Iris pigment epithelial cell (primary cell): Measurements from ENCODE around the gene BEAN1.

Experiments used
- DNase-seq: peaks from one replicate; pipeline ENCODE4 v3.0.0-alpha.2; 2011; ENCODE audit warnings: low read depth

The BEAN1 gene

GRCh38 chr16:66521951-66522771 is 95.1 kb downstream of the BEAN1 start:
- DNase-seq, result peak; percentile 93

- no peak for DNase-seq
Measured at GRCh38 chr16:66522816-66523590, 95.9 kb downstream of the BEAN1 start.

DNA sequence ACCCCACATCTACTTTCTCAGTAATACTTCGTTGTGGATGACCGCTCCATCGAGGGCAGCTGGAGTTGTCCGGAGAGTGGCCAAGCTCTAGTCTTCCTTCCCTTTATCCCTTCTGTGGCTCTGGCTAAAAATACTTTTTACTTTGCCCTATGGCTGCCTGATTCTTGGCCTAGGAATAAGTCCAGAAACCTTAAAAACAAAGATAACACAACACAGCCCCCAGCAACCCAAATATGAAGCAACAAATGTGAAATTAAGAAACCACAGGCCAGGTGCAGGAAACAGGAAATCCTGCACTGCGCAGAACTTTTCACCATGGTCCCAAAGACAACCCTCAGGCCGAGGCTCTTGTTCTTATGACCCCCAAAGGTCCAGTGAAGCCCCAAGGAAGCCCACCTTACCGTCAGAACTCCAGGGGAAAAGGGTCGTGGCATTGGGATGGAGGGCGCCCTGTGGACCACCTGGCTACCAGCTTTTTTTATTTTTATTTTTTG is 96.8 kb downstream of the BEAN1 start:
- DNase-seq, result no peak

DNA sequence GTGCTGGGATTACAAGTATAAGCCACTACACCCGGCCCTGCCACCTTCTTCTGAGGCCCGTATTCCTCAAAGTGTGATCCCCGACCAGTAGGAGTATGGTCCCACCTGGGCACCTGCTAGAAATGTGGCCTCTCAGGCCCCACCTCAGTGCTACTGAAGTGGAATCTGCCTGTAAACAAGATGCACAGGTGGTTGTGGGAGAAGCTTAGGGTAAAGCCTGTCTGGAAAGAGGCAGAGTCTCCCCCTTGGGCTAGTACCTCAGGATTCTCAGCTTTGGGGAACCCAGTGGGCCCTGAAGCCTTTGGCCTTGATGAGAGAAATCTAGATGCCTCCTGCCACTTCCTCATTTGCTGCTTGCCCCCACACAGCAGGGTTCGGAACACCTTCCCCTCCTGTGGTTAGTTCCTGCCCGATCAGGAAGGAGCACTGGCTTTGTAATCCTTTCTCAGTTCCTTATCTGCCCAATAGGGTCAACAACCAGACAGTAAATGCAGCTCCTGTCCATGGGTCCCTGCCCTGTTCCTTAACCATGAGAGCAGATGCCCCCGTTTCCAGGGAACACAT is 97.6 kb downstream of the BEAN1 start:
- DNase-seq, result no peak

- DNase-seq, result no peak
Measured at GRCh38 chr16:66525396-66526180, 98.5 kb downstream of the BEAN1 start.

DNA sequence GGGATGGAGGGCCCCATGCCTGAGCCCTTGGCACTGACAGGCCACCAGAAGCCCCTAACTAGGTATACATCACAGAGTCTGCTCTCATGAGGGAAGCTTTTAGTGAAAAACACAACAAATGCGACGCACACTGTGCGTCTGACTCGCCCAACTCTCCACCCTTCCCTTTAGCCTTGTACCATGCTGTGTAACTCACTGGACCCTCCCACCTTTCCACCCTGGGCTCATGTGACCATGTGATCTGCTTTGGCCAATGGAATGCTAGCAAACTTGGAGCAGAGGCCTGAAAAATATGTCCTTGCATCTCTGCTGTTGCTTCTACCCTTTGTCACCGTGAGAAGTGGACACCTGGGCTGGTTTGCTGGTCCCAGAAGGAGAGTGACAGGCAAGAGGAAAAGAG is 101.2 kb downstream of the BEAN1 start:
- DNase-seq, result no peak

DNA sequence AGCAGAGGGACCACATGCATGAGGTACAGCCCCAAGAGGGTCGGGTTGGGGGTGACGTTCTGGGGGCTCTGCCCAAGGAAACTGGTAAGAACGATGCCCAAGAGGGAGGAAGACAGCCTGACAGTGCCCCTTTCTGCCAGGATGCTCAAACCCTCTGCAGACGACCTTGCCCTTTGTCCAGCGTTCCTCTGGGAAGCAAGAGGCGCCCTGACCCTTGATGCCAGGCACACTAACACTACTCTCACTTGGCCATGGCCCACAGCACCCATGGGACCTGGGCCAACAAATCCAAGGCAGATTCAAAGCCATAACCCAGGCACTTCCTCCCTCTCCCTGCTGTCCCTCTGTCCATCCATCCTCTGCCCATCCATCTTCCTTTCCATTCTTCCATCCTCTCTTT is 102.4 kb downstream of the BEAN1 start:
- no peak for DNase-seq
